ENCODE data around the gene CCDC80.

DNA sequence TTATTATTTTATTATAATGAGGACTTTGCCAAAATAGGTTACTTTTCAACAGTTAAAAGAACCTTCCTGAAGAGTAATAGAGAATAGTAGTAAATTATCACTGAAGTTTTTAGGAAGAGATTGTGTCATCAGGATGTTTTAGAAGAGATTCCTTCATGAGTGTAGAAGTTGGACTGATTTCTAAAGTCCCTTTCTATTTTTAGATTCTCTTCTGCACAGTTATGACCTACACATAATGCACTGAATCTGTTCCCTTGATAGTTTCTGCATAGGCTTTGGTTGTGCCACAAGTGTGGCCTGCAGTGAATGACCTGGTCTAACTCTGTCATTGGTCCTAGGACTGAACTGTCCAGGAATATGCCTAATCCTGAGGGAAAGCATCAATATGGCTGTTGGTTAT, 55.2 kb downstream of the CCDC80 start:
- TF ChIP-seq POLR2AphosphoS5 (IDR thresholded peaks at IDR 0.05; ENCODE audit: borderline replicate concordance, low read depth, low read length) (no peak), EZH2 (IDR thresholded peaks at IDR 0.05) (no peak)
